GM12878 (cell line): ENCODE measurements around the gene GALNT9.

Experiments
- CEBPB ChIP-seq, 2 experiments: fragments of 150-350 bp in 1 of 2; IDR thresholded peaks; 2 replicates each; pipeline ENCODE4 v1.6.1; 2012 to 2014; ENCODE audit warnings: low read depth in 2 of 2, low read length in 2 of 2, borderline replicate concordance in 1 of 2, inconsistent platforms in 1 of 2
- EP300 ChIP-seq, 2 experiments: fragments of 150-350 bp in 1 of 2; IDR thresholded peaks; 2 replicates each; pipeline ENCODE4 v1.6.1; 2011 to 2012; ENCODE audit warnings: low read depth in 2 of 2, low read length in 2 of 2, borderline replicate concordance in 1 of 2, improper control_type of control experiment in 1 of 2, inconsistent platforms in 1 of 2; ENCODE audit not compliant: control insufficient read depth in 1 of 2

DNA sequence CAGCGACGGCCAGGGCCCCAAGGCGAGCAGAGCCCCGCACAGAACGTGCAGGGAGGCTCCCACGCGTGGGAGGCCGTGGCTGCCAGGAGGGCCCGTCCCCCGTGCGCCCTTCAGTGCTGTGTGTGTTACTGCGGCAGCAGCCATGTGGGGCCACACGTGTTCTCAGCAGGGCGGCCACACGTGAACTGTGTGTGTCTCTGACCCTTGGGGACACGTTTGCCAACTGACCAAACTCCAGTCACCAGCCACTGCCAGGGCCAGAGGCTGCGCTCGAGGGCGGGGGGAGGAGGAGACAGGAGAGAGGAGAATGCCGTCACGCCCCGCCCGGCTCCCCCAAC is 57.7 kb downstream of the GALNT9 start:
- no peak for TF ChIP-seq CEBPB (IDR thresholded peaks at IDR 0.05; ENCODE audit: borderline replicate concordance in 1 of 2, low read depth in 2 of 2, low read length in 2 of 2)
- TF ChIP-seq EP300 (IDR thresholded peaks at IDR 0.05; ENCODE audit: borderline replicate concordance in 1 of 2, control insufficient read depth in 1 of 2, low read depth in 2 of 2, low read length in 2 of 2): no peak
